Smooth muscle cell (in vitro differentiated cells): ENCODE data around the gene LIN28B. TPM values are rescaled to one million over a fixed set of nuclear protein-coding genes. Genes with fewer than 3 reads are reported as not detected.
A peak's percentile ranks its signal among the peaks of the same experiment; 100 is the strongest.

Experiments used
- DNase-seq: peaks from one replicate; lab custom pipeline; 2025; ENCODE audit not compliant: unreplicated experiment; lab: John Stamatoyannopoulos, UW
- H2AFZ ChIP-seq: fragments of 200-600 bp; sonication (generic); 2 replicates; pipeline ENCODE4 v1.6.0; 2016; ENCODE audit warnings: antibody characterized with exemption, low read depth, mild to moderate bottlenecking
- H3F3A ChIP-seq: fragments of 200-600 bp; sonication (generic); 2 replicates; pipeline ENCODE4 v1.6.0; 2017; ENCODE audit warnings: antibody characterized with exemption, low read depth
- H3K27ac ChIP-seq: fragments of 200-600 bp; sonication (generic); 2 replicates; pipeline ENCODE4 v1.5.1; 2016; ENCODE audit warnings: low read depth, mild to moderate bottlenecking
- H3K27me3 ChIP-seq: fragments of 200-600 bp; sonication (generic); 2 replicates; pipeline ENCODE4 v1.6.1; 2016; ENCODE audit warnings: low read depth, mild to moderate bottlenecking
- H3K36me3 ChIP-seq: fragments of 200-600 bp; sonication (generic); 2 replicates; pipeline ENCODE4 v1.5.1; 2016; ENCODE audit warnings: low read depth
- H3K4me1 ChIP-seq: fragments of 200-600 bp; sonication (generic); 2 replicates; pipeline ENCODE4 v1.5.1; 2016; ENCODE audit warnings: low read depth
- H3K4me2 ChIP-seq: fragments of 200-600 bp; sonication (generic); 2 replicates; pipeline ENCODE4 v1.6.0; 2016; ENCODE audit warnings: mild to moderate bottlenecking
- H3K4me3 ChIP-seq: fragments of 200-600 bp; sonication (generic); 2 replicates; pipeline ENCODE4 v1.5.1; 2016; ENCODE audit warnings: mild to moderate bottlenecking
- H3K79me2 ChIP-seq: fragments of 200-600 bp; sonication (generic); 2 replicates; pipeline ENCODE4 v1.6.0; 2016; ENCODE audit warnings: low read depth, mild to moderate bottlenecking
- H3K9ac ChIP-seq: fragments of 200-600 bp; sonication (generic); 2 replicates; pipeline ENCODE4 v1.6.0; 2016; ENCODE audit warnings: low read depth
- H3K9me3 ChIP-seq: fragments of 200-600 bp; sonication (generic); replicated peaks from 2 replicates; pipeline ENCODE4 v1.5.1; 2016; ENCODE audit warnings: low read depth
- H4K20me1 ChIP-seq: fragments of 200-600 bp; sonication (generic); 2 replicates; pipeline ENCODE4 v1.6.0; 2016; ENCODE audit warnings: low read depth
- CTCF ChIP-seq: fragments of 200-600 bp; sonication (generic); IDR thresholded peaks from 2 replicates; pipeline ENCODE4 v1.5.1; 2017; ENCODE audit warnings: borderline replicate concordance, mild to moderate bottlenecking, antibody characterized with exemption; ENCODE audit not compliant: insufficient read depth, poor library complexity, severe bottlenecking
- WGBS: methylation state at CpG from one replicate; pipeline ENCODE4 v1.1.7; 2016; ENCODE audit warnings: low lambda C conversion rate; 5-methylcytosine and 5-hydroxymethylcytosine counted together
- polyA plus RNA-seq: library from polyadenylated mRNA; unstranded; fragments of >200 nt; fragmentation: Nextera tagmentation; extraction: Ambion mirVana; gene quantifications from 2 replicates; pipeline ENCODE4 v1.2.1, GENCODE V29; 2016
- total RNA-seq: library from RNA; depleted of rRNA; stranded (reverse); fragments of >200 nt; gene quantifications from 2 replicates; pipeline ENCODE4 v1.2.3, GENCODE V29; 2014

The LIN28B gene
- total and polyA plus RNA-seq, 2 experiments from 2014 or later = 1.4 to 11.6 TPM

DNA sequence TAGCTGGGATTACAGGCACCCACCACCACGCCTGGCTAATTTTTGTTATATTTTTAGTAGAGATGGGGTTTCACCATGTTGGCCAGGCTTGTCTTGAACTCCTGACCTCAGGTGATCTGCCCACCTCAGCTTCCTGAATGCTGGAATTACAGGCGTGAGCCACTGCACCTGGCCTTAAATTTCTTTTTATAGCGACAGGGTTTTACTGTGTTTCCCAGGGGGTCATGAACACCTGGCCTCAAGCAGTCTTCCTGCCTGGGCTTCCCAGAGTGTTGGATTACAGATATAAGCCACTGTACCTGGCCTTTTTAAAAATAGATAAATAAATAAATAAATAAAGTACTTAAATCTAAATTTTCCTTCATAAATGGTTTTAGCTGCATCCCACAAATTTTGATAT lies 57.5 kb downstream of the LIN28B start:
- Histone ChIP-seq H3K9me3 (no peaks in the 10 kb centered on the region), H3K79me2 (peaks cover 1% of the 10 kb centered on the region), H3K4me2 (peak overlapping the region; percentile 80), H3F3A (no peaks in the 10 kb centered on the region), H3K27me3 (no peaks in the 10 kb centered on the region), H3K9ac (no peak overlapping the region), H3K4me3 (no peak overlapping the region), H2AFZ (no peak overlapping the region), H3K27ac (no peak overlapping the region), H3K36me3 (no peaks in the 10 kb centered on the region), H3K4me1 (peaks cover 15% of the 10 kb centered on the region), H4K20me1 (peaks cover 7% of the 10 kb centered on the region)
- DNase-seq = no peak
- WGBS = 94% methylated on average over 3 of the region's 3 CpGs
- no peak for TF ChIP-seq CTCF

DNA sequence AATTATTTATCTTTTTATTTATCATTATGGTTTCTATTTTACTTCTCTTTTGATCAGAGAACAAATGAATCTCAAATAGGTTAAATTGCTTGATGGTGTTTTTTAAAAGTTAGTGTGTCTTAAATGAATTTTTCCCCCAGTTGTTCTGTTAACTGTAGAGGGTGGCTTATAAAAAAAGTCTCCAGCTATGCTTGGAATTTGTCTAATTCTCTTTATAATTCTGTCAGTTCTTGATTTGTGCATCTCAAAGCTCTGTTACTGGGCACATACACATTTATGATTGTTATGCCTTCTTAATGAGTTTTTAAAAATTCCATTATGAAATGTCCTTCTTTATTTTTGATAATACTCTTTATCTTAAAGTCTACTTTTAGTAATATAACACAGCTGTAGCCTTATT lies 58.0 kb downstream of the LIN28B start:
- Histone ChIP-seq H3K79me2 (peaks cover 4% of the 10 kb centered on the region), H2AFZ (no peak overlapping the region), H3K4me2 (peak overlapping the region; percentile 80), H3K36me3 (no peaks in the 10 kb centered on the region), H4K20me1 (peaks cover 7% of the 10 kb centered on the region), H3K27me3 (no peaks in the 10 kb centered on the region), H3K4me3 (peak overlapping the region; percentile 23), H3K4me1 (peaks cover 15% of the 10 kb centered on the region), H3K9me3 (no peaks in the 10 kb centered on the region), H3F3A (no peaks in the 10 kb centered on the region), H3K27ac (peak overlapping the region; percentile 51), H3K9ac (peak overlapping the region; percentile 9)
- no peak for DNase-seq
- no peak for TF ChIP-seq CTCF

GRCh38 chr6:105015482-105015881 lies 58.6 kb downstream of the LIN28B start:
- peaks cover 15% of the 10 kb centered on the region for H3K4me1 ChIP-seq
- no peaks in the 10 kb centered on the region for H3K9me3 ChIP-seq
- peaks cover 6% of the 10 kb centered on the region for H3K79me2 ChIP-seq
- no peak for TF ChIP-seq CTCF
- peak overlapping the region; percentile 51 for H3K27ac ChIP-seq
- peak overlapping the region; percentile 80 for H3K4me2 ChIP-seq
- peak overlapping the region; percentile 23 for H3K4me3 ChIP-seq
- H4K20me1 ChIP-seq = peaks cover 7% of the 10 kb centered on the region
- H3K36me3 ChIP-seq = no peaks in the 10 kb centered on the region
- WGBS = 38% methylated on average over 2 of the region's 2 CpGs
- no peaks in the 10 kb centered on the region for H3F3A ChIP-seq
- H3K27me3 ChIP-seq = no peaks in the 10 kb centered on the region
- no peak overlapping the region for H2AFZ ChIP-seq
- peak overlapping the region; percentile 9 for H3K9ac ChIP-seq
- DNase-seq = no peak

GRCh38 chr6:105019285-105019684 lies 62.4 kb downstream of the LIN28B start:
- no peaks in the 10 kb centered on the region for H3K27me3 ChIP-seq
- peaks cover 29% of the 10 kb centered on the region for H3K4me1 ChIP-seq
- no peak overlapping the region for H3K4me2 ChIP-seq
- TF ChIP-seq CTCF = no peak
- no peak overlapping the region for H2AFZ ChIP-seq
- H3K4me3 ChIP-seq = no peak overlapping the region
- no peaks in the 10 kb centered on the region for H3K9me3 ChIP-seq
- H3K36me3 ChIP-seq = no peaks in the 10 kb centered on the region
- 79% methylated on average over 2 of the region's 2 CpGs for WGBS
- DNase-seq = no peak
- peaks cover 15% of the 10 kb centered on the region for H4K20me1 ChIP-seq
- no peak overlapping the region for H3K27ac ChIP-seq
- peaks cover 6% of the 10 kb centered on the region for H3K79me2 ChIP-seq
- no peak overlapping the region for H3K9ac ChIP-seq
- no peaks in the 10 kb centered on the region for H3F3A ChIP-seq
